HEK293 (cell line): ENCODE results near the gene TBC1D17.

ENCODE experiments used
- CTCF ChIA-PET: fragments of 350-600 bp; formaldehyde crosslinking; extraction: SDS; loops from one replicate; lab custom pipeline; 2021; ENCODE audit warnings: antibody characterized with exemption; lab: Yijun Ruan, JAX
- POLR2A ChIA-PET: fragments of 300-600 bp; formaldehyde crosslinking; extraction: SDS; loops from one replicate; lab custom pipeline; 2020; ENCODE audit warnings: antibody characterized with exemption, inconsistent platforms; lab: Yijun Ruan, JAX
- H3K27ac ChIP-seq: fragments of 200-500 bp; sonication (Bioruptor generic); 2 replicates; pipeline ENCODE4 v1.5.1; 2014; ENCODE audit warnings: low read depth, low read length, control low read depth, inconsistent platforms; ENCODE audit errors: extremely low read depth
- H3K36me3 ChIP-seq, 2 experiments: fragments of 200-500 bp in 1 of 2; sonication (Bioruptor generic) in 1 of 2; 1 replicate in 1 of 2; 2 replicates in 1 of 2; pipeline ENCODE4 v1.5.1; 2014 to 2017; ENCODE audit warnings: inconsistent platforms in 2 of 2, low read length in 2 of 2; ENCODE audit not compliant: control insufficient read depth in 2 of 2, insufficient read depth in 1 of 2
- H3K4me1 ChIP-seq: fragments of 200-500 bp; sonication (Bioruptor generic); 2 replicates; pipeline ENCODE4 v1.5.1; 2014; ENCODE audit warnings: mild to moderate bottlenecking, low read length, inconsistent platforms; ENCODE audit not compliant: control insufficient read depth, insufficient read depth
- H3K4me3 ChIP-seq: 2 replicates; pipeline ENCODE4 v1.5.1; 2011; ENCODE audit warnings: low read depth, mild to moderate bottlenecking, control low read depth, low read length, moderate library complexity
- H3K9me3 ChIP-seq: fragments of 200-500 bp; sonication (Bioruptor generic); 2 replicates; pipeline ENCODE4 v1.5.1; 2014; ENCODE audit warnings: low read depth, low read length, inconsistent platforms; ENCODE audit not compliant: control insufficient read depth, insufficient read depth
- HOXA7 ChIP-seq: sonication (generic); formaldehyde crosslinking; IDR thresholded peaks from 2 replicates; pipeline ENCODE4 v1.8.1; 2022; ENCODE audit warnings: missing genetic modification reagents, borderline replicate concordance
- HOXC10 ChIP-seq: sonication (generic); formaldehyde crosslinking; IDR thresholded peaks from 2 replicates; pipeline ENCODE4 v1.8.1; 2023; ENCODE audit warnings: mild to moderate bottlenecking, missing genetic modification reagents
- IKZF3 ChIP-seq: fragments of 450-650 bp; IDR thresholded peaks from 2 replicates; pipeline ENCODE4 v1.5.0; 2018; ENCODE audit warnings: missing biosample characterization, mild to moderate bottlenecking, missing genetic modification characterization, moderate library complexity
- PRDM1 ChIP-seq: fragments of 450-650 bp; formaldehyde crosslinking; IDR thresholded peaks from 2 replicates; pipeline ENCODE4; 2016; ENCODE audit warnings: missing biosample characterization, missing genetic modification characterization
- REPIN1 ChIP-seq: fragments of 450-650 bp; formaldehyde crosslinking; IDR thresholded peaks from 2 replicates; pipeline ENCODE4 v1.5.1; 2017; ENCODE audit warnings: missing biosample characterization, missing genetic modification characterization, low read depth
- ZBTB20 ChIP-seq: fragments of 450-650 bp; formaldehyde crosslinking; IDR thresholded peaks from 2 replicates; pipeline ENCODE4 v1.5.1; 2016; ENCODE audit warnings: missing biosample characterization, missing genetic modification characterization
- ZFP37 ChIP-seq: fragments of 450-650 bp; formaldehyde crosslinking; IDR thresholded peaks from 2 replicates; pipeline ENCODE4 v1.5.1; 2016; ENCODE audit warnings: missing biosample characterization, missing genetic modification characterization
- ZNF324 ChIP-seq: fragments of 450-650 bp; formaldehyde crosslinking; IDR thresholded peaks from 2 replicates; pipeline ENCODE4 v1.5.1; 2016; ENCODE audit warnings: missing biosample characterization, missing genetic modification characterization
- ZNF501 ChIP-seq: fragments of 450-650 bp; formaldehyde crosslinking; IDR thresholded peaks from 2 replicates; pipeline ENCODE4 v1.5.1; 2016; ENCODE audit warnings: missing biosample characterization, missing genetic modification characterization
- ZNF548 ChIP-seq: fragments of 450-650 bp; formaldehyde crosslinking; IDR thresholded peaks from 2 replicates; pipeline ENCODE4 v1.5.1; 2016; ENCODE audit warnings: missing biosample characterization, missing genetic modification characterization
- ZNF747 ChIP-seq: fragments of 450-650 bp; formaldehyde crosslinking; IDR thresholded peaks from 2 replicates; pipeline ENCODE4 v1.5.1; 2016; ENCODE audit warnings: missing biosample characterization, missing genetic modification characterization
- ZNF768 ChIP-seq: fragments of 450-650 bp; formaldehyde crosslinking; IDR thresholded peaks from 2 replicates; pipeline ENCODE4 v1.5.1; 2018; ENCODE audit warnings: missing biosample characterization, mild to moderate bottlenecking, missing genetic modification characterization
- TF ChIP-seq, protein P1 (sequence below): fragments of 450-650 bp; formaldehyde crosslinking; IDR thresholded peaks from 2 replicates; pipeline ENCODE4 v1.5.1; 2016; ENCODE audit warnings: missing biosample characterization, missing genetic modification characterization, borderline replicate concordance
- TF ChIP-seq, protein P2 (sequence below): fragments of 450-650 bp; formaldehyde crosslinking; IDR thresholded peaks from 2 replicates; pipeline ENCODE4 v1.5.0; 2017; ENCODE audit warnings: missing biosample characterization, missing genetic modification characterization, borderline replicate concordance
- TF ChIP-seq, protein P3 (sequence below): fragments of 450-650 bp; formaldehyde crosslinking; IDR thresholded peaks from 2 replicates; pipeline ENCODE4 v1.5.1; 2016; ENCODE audit warnings: missing biosample characterization, missing genetic modification characterization, borderline replicate concordance
- TF ChIP-seq, protein P4 (sequence below): fragments of 450-650 bp; formaldehyde crosslinking; IDR thresholded peaks from 2 replicates; pipeline ENCODE4 v1.5.1; 2016; ENCODE audit warnings: missing biosample characterization, missing genetic modification characterization

Gene TBC1D17

DNA sequence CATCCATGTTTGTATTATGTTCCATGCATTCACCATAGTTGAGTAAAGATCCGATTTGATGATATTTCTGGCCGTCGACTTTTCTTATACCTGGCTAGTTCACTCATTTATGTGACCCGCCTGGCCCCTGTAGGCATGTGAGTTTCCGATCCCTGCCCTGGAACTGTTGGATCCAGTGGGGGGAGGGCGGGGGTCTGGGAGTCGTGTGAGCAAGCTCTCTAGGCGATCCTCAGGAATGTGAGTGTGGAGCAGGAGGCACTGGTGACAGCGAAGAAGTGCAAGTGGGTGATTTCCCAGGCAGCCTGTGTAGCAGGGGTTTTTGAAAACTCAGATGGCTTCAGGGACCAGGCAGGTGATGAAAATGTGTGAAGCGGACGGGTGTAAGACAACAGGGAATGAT is 37.2 kb upstream of the TBC1D17 start:
- CTCF ChIA-PET = no interaction called here

More for the DNA sequence above, 37.2 kb upstream of the TBC1D17 start:
- no peak overlapping the region for H3K27ac ChIP-seq
- no peak for TF ChIP-seq ZNF768
- no peak for TF ChIP-seq ZNF548 (tag by site-specific recombination)
- TF ChIP-seq HOXC10 (CRISPR knock-in tag) = no peak
- TF ChIP-seq, protein P1, sequence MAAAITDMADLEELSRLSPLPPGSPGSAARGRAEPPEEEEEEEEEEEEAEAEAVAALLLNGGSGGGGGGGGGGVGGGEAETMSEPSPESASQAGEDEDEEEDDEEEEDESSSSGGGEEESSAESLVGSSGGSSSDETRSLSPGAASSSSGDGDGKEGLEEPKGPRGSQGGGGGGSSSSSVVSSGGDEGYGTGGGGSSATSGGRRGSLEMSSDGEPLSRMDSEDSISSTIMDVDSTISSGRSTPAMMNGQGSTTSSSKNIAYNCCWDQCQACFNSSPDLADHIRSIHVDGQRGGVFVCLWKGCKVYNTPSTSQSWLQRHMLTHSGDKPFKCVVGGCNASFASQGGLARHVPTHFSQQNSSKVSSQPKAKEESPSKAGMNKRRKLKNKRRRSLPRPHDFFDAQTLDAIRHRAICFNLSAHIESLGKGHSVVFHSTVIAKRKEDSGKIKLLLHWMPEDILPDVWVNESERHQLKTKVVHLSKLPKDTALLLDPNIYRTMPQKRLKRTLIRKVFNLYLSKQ (tag by site-specific recombination) = no peak
- TF ChIP-seq, protein P2, sequence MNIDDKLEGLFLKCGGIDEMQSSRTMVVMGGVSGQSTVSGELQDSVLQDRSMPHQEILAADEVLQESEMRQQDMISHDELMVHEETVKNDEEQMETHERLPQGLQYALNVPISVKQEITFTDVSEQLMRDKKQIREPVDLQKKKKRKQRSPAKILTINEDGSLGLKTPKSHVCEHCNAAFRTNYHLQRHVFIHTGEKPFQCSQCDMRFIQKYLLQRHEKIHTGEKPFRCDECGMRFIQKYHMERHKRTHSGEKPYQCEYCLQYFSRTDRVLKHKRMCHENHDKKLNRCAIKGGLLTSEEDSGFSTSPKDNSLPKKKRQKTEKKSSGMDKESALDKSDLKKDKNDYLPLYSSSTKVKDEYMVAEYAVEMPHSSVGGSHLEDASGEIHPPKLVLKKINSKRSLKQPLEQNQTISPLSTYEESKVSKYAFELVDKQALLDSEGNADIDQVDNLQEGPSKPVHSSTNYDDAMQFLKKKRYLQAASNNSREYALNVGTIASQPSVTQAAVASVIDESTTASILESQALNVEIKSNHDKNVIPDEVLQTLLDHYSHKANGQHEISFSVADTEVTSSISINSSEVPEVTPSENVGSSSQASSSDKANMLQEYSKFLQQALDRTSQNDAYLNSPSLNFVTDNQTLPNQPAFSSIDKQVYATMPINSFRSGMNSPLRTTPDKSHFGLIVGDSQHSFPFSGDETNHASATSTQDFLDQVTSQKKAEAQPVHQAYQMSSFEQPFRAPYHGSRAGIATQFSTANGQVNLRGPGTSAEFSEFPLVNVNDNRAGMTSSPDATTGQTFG (tag by site-specific recombination) = no peak
- no peak for TF ChIP-seq HOXA7 (CRISPR knock-in tag)
- TF ChIP-seq, protein P3, sequence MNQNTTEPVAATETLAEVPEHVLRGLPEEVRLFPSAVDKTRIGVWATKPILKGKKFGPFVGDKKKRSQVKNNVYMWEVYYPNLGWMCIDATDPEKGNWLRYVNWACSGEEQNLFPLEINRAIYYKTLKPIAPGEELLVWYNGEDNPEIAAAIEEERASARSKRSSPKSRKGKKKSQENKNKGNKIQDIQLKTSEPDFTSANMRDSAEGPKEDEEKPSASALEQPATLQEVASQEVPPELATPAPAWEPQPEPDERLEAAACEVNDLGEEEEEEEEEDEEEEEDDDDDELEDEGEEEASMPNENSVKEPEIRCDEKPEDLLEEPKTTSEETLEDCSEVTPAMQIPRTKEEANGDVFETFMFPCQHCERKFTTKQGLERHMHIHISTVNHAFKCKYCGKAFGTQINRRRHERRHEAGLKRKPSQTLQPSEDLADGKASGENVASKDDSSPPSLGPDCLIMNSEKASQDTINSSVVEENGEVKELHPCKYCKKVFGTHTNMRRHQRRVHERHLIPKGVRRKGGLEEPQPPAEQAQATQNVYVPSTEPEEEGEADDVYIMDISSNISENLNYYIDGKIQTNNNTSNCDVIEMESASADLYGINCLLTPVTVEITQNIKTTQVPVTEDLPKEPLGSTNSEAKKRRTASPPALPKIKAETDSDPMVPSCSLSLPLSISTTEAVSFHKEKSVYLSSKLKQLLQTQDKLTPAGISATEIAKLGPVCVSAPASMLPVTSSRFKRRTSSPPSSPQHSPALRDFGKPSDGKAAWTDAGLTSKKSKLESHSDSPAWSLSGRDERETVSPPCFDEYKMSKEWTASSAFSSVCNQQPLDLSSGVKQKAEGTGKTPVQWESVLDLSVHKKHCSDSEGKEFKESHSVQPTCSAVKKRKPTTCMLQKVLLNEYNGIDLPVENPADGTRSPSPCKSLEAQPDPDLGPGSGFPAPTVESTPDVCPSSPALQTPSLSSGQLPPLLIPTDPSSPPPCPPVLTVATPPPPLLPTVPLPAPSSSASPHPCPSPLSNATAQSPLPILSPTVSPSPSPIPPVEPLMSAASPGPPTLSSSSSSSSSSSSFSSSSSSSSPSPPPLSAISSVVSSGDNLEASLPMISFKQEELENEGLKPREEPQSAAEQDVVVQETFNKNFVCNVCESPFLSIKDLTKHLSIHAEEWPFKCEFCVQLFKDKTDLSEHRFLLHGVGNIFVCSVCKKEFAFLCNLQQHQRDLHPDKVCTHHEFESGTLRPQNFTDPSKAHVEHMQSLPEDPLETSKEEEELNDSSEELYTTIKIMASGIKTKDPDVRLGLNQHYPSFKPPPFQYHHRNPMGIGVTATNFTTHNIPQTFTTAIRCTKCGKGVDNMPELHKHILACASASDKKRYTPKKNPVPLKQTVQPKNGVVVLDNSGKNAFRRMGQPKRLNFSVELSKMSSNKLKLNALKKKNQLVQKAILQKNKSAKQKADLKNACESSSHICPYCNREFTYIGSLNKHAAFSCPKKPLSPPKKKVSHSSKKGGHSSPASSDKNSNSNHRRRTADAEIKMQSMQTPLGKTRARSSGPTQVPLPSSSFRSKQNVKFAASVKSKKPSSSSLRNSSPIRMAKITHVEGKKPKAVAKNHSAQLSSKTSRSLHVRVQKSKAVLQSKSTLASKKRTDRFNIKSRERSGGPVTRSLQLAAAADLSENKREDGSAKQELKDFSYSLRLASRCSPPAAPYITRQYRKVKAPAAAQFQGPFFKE (tag by site-specific recombination) = no peak
- no peak for TF ChIP-seq REPIN1 (tag by site-specific recombination)
- TF ChIP-seq ZBTB20 (tag by site-specific recombination) = no peak
- no peak for TF ChIP-seq IKZF3 (tag by site-specific recombination)
- TF ChIP-seq ZFP37 (tag by site-specific recombination) = no peak
- TF ChIP-seq ZNF747 (tag by site-specific recombination) = no peak
- no peak for TF ChIP-seq ZNF501 (tag by site-specific recombination)
- TF ChIP-seq, protein P4, sequence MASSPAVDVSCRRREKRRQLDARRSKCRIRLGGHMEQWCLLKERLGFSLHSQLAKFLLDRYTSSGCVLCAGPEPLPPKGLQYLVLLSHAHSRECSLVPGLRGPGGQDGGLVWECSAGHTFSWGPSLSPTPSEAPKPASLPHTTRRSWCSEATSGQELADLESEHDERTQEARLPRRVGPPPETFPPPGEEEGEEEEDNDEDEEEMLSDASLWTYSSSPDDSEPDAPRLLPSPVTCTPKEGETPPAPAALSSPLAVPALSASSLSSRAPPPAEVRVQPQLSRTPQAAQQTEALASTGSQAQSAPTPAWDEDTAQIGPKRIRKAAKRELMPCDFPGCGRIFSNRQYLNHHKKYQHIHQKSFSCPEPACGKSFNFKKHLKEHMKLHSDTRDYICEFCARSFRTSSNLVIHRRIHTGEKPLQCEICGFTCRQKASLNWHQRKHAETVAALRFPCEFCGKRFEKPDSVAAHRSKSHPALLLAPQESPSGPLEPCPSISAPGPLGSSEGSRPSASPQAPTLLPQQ (tag by site-specific recombination) = no peak
- no peak for TF ChIP-seq ZNF324 (tag by site-specific recombination)
- no peak for TF ChIP-seq PRDM1 (tag by site-specific recombination)
- TF ChIP-seq, all 188 proteins: peak for 0
- POLR2A ChIA-PET = interaction anchor here (1.0 kb wide), 1 partner anchor 10 kb away, joined by 3 read pairs; no protein-coding TSS in a partner anchor
- H3K4me3 ChIP-seq = no peak overlapping the region
- H3K4me1 ChIP-seq = no peaks in the 10 kb centered on the region
- no peaks in the 10 kb centered on the region for H3K9me3 ChIP-seq
- H3K36me3 ChIP-seq = peaks cover 6 to 59% of the 10 kb centered on the region in 2 experiments
